GM12891 (cell line): ENCODE measurements around the gene DVL1.

Experiments
- POLR2A ChIP-seq: IDR thresholded peaks from 2 replicates; pipeline ENCODE4 v1.6.1; 2011; ENCODE audit warnings: low read depth, low read length, control low read depth
- POLR2AphosphoS5 ChIP-seq: IDR thresholded peaks from 2 replicates; pipeline ENCODE4 v1.6.1; 2011; ENCODE audit warnings: low read depth, low read length, control low read depth
- POU2F2 ChIP-seq: IDR thresholded peaks from 2 replicates; pipeline ENCODE4 v1.6.1; 2011; ENCODE audit warnings: low read depth, mild to moderate bottlenecking, control low read depth, low read length, moderate library complexity
- SPI1 ChIP-seq: IDR thresholded peaks from 2 replicates; pipeline ENCODE4 v1.6.1; 2011; ENCODE audit warnings: low read depth, low read length, control low read depth
- TAF1 ChIP-seq: IDR thresholded peaks from 2 replicates; pipeline ENCODE4 v1.6.1; 2011; ENCODE audit warnings: low read depth, low read length, control low read depth

DNA sequence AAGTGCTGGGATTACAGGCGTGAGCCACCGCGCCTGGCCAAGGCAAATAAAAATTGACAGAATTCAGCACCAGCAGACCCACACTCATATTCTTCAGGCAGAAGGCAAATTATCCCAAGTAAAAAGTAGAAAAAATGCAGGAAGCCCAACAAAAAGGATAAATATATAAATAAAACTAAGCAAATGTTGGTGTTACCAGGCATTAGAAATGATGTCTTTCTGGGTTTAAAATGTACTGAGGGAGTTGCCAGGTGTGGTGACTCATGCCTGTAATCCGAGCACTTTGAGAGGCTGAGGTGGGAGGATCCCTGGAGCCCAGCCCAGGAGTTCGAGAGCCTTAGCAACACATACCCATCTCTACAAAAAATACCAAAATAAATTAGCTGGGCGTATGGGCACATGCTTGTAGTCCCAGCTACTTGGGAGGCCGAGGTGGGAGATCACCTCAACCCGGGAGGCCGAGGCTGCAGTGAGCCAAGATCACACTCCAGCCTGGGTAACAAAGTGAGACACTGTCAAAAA lies 31.0 kb downstream of the DVL1 start:
- TF ChIP-seq POLR2A (no peak), TAF1 (no peak), POLR2AphosphoS5 (no peak), SPI1 (no peak), POU2F2 (no peak)
